Heart left ventricle (tissue), 16 donors: ENCODE results near the gene TBCD. TPM values are rescaled to one million over a fixed set of nuclear protein-coding genes. Genes with fewer than 3 reads are reported as not detected.

ENCODE experiments used
- ATAC-seq, 4 donors: fragments of 200-7000 bp; cut with Tn5 transposase; one replicate each; pipeline ENCODE4 v1.9.1; 2020 to 2022; ENCODE audit warnings: moderate library complexity in 4 of 4, mild to moderate bottlenecking in 3 of 4, moderate number of reproducible peaks in 1 of 4
- DNase-seq, 5 donors: peaks; one replicate each; pipeline ENCODE4 v3.0.0-alpha.2; 2020
- H3K27ac ChIP-seq, 12 donors: fragments of 200-600 bp; sonication (generic) in 4 of 12; one replicate each; pipeline versions ENCODE4 v1.5.0 to v1.8.0; 2016 to 2022; ENCODE audit warnings: mild to moderate bottlenecking in 2 of 12
- H3K27me3 ChIP-seq, 9 donors: fragments of 200-600 bp; sonication (generic) in 2 of 9; one replicate each; pipeline versions ENCODE4 v1.5.1 to v1.8.0; 2016 to 2022; ENCODE audit warnings: mild to moderate bottlenecking in 3 of 9
- H3K36me3 ChIP-seq, 9 donors: fragments of 200-600 bp; sonication (generic) in 2 of 9; one replicate each; pipeline versions ENCODE4 v1.5.0 to v1.8.0; 2018 to 2022; ENCODE audit warnings: mild to moderate bottlenecking in 2 of 9
- H3K4me1 ChIP-seq, 12 donors: fragments of 200-600 bp; sonication (generic) in 4 of 12; one replicate each; pipeline versions ENCODE4 v1.5.0 to v1.8.0; 2016 to 2022; ENCODE audit warnings: mild to moderate bottlenecking in 3 of 12
- H3K4me3 ChIP-seq, 12 donors: fragments of 200-600 bp; sonication (generic) in 4 of 12; one replicate each; pipeline versions ENCODE4 v1.5.0 to v1.8.0; 2017 to 2022; ENCODE audit warnings: mild to moderate bottlenecking in 9 of 12, moderate library complexity in 4 of 12
- H3K9me3 ChIP-seq, 12 donors: fragments of 200-600 bp; sonication (generic) in 4 of 12; one replicate each; pipeline versions ENCODE4 v1.5.0 to v1.8.0; 2016 to 2022; ENCODE audit warnings: mild to moderate bottlenecking in 1 of 12
- POLR2A ChIP-seq, 2 donors: fragments of 450-650 bp; IDR thresholded peaks; one replicate each; pipeline ENCODE4 v1.6.1; 2017; ENCODE audit warnings: antibody characterized with exemption in 2 of 2, mild to moderate bottlenecking in 2 of 2, moderate library complexity in 2 of 2
- WGBS, 4 donors: extraction: QIAGEN DNeasy Blood & Tissue Kit in 2 of 4; methylation state at CpG; one replicate each; pipeline versions ENCODE4 v1.1.5 to v1.1.7; 2013 to 2018; 5-methylcytosine and 5-hydroxymethylcytosine counted together
- intact Hi-C, 10 donors: fragments of 100-400 bp; cut with DNase I; formaldehyde crosslinking; loops; one replicate each; pipeline versions ENCODE4 v1.11.1 to v1.14.2; 2022
- polyA plus RNA-seq, 2 donors: library from polyadenylated mRNA; stranded (reverse); fragments of 200-250 nt; gene quantifications; one replicate each; pipeline ENCODE4 v1.2.3, GENCODE V29; 2013
- total RNA-seq, 9 donors: library from RNA; depleted of rRNA in 2 of 9; stranded (reverse); fragments of >200 nt in 2 of 9; fragmentation: NEBNext Ultra II Directional in 3 of 9; extraction: Animal tissue kit (Norgen Biotek cat#: 25700) in 3 of 9; gene quantifications; one replicate each; pipeline versions ENCODE4 v1.1.0 to v1.2.4, GENCODE V29; 2016 to 2023
- TF ChIP-seq, protein P1 (sequence below), 12 donors: fragments of 200-600 bp; sonication (generic) in 4 of 12; IDR thresholded peaks; one replicate each; pipeline versions ENCODE4 v1.5.0 to v1.8.0; 2018 to 2022; ENCODE audit warnings: antibody characterized with exemption in 12 of 12, mild to moderate bottlenecking in 5 of 12
- donor health status: ischemic (EF 13 %, LVEDD 7.1; RV severe dilation, severe dysfunction).
- donor health status: healthy with polysubstance abuse.
- donor health status: DM: no; HTN: yes; CAD: no.
- donor health status: DM: no; HTN: no; CAD: no.
- donor health status: ischemic (EF 25% LVEDD 6.9; RV normal size, moderate dysfunction).
- donor health status: ischemic (EF 25% LVEDD 5.7; RV mildly dilated, moderate dysfunction).
- donor health status: healthy.
- donor health status: DM: yes; HTN: yes; CAD: no.
- donor health status: ischemic (EF 35%, LVEDD 5.7; RV mildly dilated, moderate dysfunction).
- donor health status: nonischemic (EF 11% LVEDD 7.7; RV severe dilation, severe dysfunction).
- donor health status: DM: yes; HTN: yes; CAD: no.
- donor health status: PGD.
- donor health status: ischemic (EF 29% LVEDD 5.4; RV normal size, mild dysfunction).
- donor health status: nonischemic (EF 23%, LVEDD 6.1; RV moderate dilation, normal function).

TBCD gene
- total and polyA plus RNA-seq, 11 donors, result 36.9 to 98.4 (median 58.5) TPM

DNA sequence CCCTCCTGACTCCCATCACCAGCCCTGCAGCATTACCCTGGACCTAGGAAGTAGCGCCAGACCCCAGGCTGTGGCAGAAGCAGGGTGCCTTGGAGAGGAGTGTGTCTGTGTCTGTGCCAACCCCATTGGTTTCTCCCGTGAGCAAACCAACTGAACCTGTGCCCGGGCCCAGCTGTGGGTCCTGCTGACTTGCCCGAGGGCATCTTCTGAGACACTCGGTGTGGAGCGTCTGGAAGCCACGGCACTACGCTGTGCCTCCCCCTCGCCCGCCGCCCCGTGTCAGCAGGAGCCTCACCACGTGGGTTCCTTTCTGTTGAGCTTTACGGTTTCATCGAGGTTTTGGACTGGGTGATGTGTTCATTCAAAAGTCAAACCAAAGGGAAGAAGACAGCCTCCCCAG is 60.2 kb downstream of the TBCD start:
- peaks cover 0 to 72% (median 58%) of the 10 kb centered on the region in 9 donors for H3K36me3 ChIP-seq
- peaks cover under 1 to 10% (median 4%) of the 10 kb centered on the region in 12 donors for H3K4me1 ChIP-seq
- H3K27me3 ChIP-seq, result no peaks in the 10 kb centered on the region
- TF ChIP-seq, protein P1, sequence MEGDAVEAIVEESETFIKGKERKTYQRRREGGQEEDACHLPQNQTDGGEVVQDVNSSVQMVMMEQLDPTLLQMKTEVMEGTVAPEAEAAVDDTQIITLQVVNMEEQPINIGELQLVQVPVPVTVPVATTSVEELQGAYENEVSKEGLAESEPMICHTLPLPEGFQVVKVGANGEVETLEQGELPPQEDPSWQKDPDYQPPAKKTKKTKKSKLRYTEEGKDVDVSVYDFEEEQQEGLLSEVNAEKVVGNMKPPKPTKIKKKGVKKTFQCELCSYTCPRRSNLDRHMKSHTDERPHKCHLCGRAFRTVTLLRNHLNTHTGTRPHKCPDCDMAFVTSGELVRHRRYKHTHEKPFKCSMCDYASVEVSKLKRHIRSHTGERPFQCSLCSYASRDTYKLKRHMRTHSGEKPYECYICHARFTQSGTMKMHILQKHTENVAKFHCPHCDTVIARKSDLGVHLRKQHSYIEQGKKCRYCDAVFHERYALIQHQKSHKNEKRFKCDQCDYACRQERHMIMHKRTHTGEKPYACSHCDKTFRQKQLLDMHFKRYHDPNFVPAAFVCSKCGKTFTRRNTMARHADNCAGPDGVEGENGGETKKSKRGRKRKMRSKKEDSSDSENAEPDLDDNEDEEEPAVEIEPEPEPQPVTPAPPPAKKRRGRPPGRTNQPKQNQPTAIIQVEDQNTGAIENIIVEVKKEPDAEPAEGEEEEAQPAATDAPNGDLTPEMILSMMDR (IDR thresholded peaks at IDR 0.05), result no peak
- TF ChIP-seq POLR2A (IDR thresholded peaks at IDR 0.05), result no peak
- intact Hi-C loops, result no loop called here
- no peaks in the 10 kb centered on the region for H3K9me3 ChIP-seq
- H3K27ac ChIP-seq, result no peak overlapping the region
- DNase-seq (peak in 2 of 5 donors; percentile 7 to 38), ATAC-seq (no peak)
- WGBS, 4 donors, result 92 to 95% (median 94%) methylated on average over 13 to 15 of the region's 15 CpGs
- H3K4me3 ChIP-seq, result no peak overlapping the region

DNA sequence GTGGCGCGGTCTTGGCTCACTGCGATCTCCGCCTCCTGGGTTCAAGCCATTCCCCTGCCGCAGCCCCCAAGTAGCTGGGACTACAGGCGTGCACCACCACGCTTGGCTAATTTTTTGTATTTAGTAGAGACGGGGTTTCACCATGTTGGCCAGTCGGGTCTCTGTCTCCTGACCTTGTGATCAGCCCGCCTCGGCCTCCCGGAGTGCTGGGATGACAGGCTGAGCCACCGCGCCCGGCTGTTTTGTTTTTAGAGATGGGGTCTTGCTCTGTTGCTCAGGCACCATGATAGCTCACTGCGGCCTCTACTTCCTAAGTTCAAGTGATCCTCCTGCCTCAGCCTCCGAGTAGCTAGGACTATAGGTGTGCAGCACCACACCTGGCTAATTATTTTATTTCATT is 60.7 kb downstream of the TBCD start:
- H3K27me3 ChIP-seq, result no peaks in the 10 kb centered on the region
- H3K4me1 ChIP-seq, result peaks cover 0 to 5% (median 0%) of the 10 kb centered on the region in 12 donors
- H3K36me3 ChIP-seq, result peaks cover 0 to 71% (median 61%) of the 10 kb centered on the region in 9 donors
- H3K4me3 ChIP-seq, result no peak overlapping the region
- WGBS, 4 donors, result 97 to 99% (median 98%) methylated on average over 16 to 17 of the region's 17 CpGs
- TF ChIP-seq, protein P1 (IDR thresholded peaks at IDR 0.05), result no peak
- no peak for TF ChIP-seq POLR2A (IDR thresholded peaks at IDR 0.05)
- peak in 2 of 5 donors; percentile 8 to 20 for DNase-seq
- H3K27ac ChIP-seq, result no peak overlapping the region
- no peaks in the 10 kb centered on the region for H3K9me3 ChIP-seq
- intact Hi-C loops, result no loop called here
- no peak for ATAC-seq

DNA sequence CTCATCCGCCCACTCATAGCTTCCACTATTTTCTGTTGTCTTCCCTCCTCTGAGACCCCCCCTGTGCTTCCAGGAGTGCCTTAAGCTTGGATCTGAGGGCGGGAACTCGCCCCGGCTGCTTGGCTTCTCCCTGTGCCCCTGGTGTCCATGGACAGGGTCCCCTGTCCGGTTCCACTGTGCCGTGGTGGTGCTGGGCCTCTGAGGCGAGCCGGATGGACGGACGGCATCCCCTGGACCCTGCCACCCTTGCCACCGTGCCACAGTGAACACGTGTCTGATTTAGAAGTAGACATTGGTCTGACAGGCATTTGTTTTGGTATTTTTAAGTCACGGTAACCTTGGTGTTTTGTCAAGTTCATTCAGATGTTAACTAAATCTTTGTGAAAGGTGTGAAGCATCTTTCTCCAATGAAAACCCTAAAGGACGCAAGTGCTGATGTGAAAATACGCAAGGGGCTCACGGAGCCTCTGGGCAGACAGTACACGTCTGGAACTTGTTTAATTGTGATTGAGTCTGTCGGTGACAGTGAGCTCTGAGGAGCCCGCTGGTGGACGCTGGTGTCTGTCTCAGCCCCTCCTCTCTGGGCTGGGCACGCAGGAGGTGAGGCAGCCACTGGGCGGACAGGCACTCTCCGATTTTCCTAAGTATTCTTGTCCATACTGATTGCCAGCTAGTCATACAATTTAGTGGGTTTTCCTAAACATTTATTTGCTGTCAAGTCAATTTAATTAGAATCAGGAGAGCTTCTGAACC is 61.6 kb downstream of the TBCD start:
- no peak overlapping the region for H3K27ac ChIP-seq
- H3K9me3 ChIP-seq, result no peaks in the 10 kb centered on the region
- 91 to 94% (median 93%) methylated on average over 20 to 23 of the region's 23 CpGs for WGBS, 4 donors
- no peak overlapping the region for H3K4me3 ChIP-seq
- H3K27me3 ChIP-seq, result no peaks in the 10 kb centered on the region
- DNase-seq (peak in 2 of 5 donors; percentile 6 to 41), ATAC-seq (no peak)
- TF ChIP-seq, protein P1 (IDR thresholded peaks at IDR 0.05), result no peak
- TF ChIP-seq POLR2A (IDR thresholded peaks at IDR 0.05), result no peak
- peaks cover 0 to 74% (median 64%) of the 10 kb centered on the region in 9 donors for H3K36me3 ChIP-seq
- intact Hi-C loops, result no loop called here
- H3K4me1 ChIP-seq, result no peaks in the 10 kb centered on the region

DNA sequence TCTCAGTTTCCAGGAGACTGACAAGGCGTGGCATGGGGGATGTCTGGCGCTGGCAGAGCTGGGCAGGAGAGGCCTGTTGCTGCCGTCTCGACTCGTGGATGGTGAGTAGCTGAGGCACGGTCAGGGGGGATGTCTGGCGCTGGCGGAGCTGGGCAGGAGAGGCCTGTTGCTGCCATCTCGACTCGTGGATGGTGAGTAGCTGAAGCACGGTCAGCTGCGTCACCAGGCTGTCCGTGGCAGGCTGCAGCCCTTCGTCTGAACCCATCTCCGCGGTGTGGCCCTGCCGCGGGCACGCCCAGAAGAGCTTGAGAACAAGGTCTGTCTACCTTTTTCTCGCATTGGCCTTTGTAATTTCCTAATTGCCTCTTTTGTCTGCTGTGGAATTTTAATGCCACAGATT is 63.0 kb downstream of the TBCD start:
- no peak for ATAC-seq
- Histone ChIP-seq H3K27ac (peak overlapping the region in 1 of 12 donors; percentile 9), H3K9me3 (peaks cover 0 to 7% (median 0%) of the 10 kb centered on the region in 12 donors), H3K27me3 (no peaks in the 10 kb centered on the region), H3K4me1 (no peaks in the 10 kb centered on the region), H3K4me3 (no peak overlapping the region), H3K36me3 (peaks cover 0 to 77% (median 66%) of the 10 kb centered on the region in 9 donors)
- 93 to 96% (median 95%) methylated on average over 20 of the region's 20 CpGs for WGBS, 4 donors
- peak in 2 of 5 donors; percentile 18 to 37 for DNase-seq
- TF ChIP-seq, protein P1 (IDR thresholded peaks at IDR 0.05), result no peak
- TF ChIP-seq POLR2A (IDR thresholded peaks at IDR 0.05), result no peak
- intact Hi-C loops, result no loop called here
